Stimulated activated naive CD8-positive, alpha-beta T cell treated with anti-CD3 and anti-CD28 coated beads, Interleukin-15, Interleukin-2, amounts not matched to agents 100 ng/mL and 50 ng/mL, for 24 hours (primary cell): ENCODE results near the gene USP6NL.
"Not testable (repeated sequence)": the region's sequence is repeated elsewhere in the genome, so short reads cannot be mapped to it uniquely, and the experiment has no call there.

Experiments used
- H3K27ac Mint-ChIP-seq: one replicate; pipeline ENCODE4 v1.8.0; 2021; ENCODE audit warnings: mild to moderate bottlenecking, mixed read lengths
- H3K27me3 Mint-ChIP-seq: one replicate; pipeline ENCODE4 v1.8.0; 2021; ENCODE audit warnings: mixed read lengths
- H3K36me3 Mint-ChIP-seq: one replicate; pipeline ENCODE4 v1.8.0; 2021; ENCODE audit warnings: low read depth, mixed read lengths
- H3K4me1 Mint-ChIP-seq: one replicate; pipeline ENCODE4 v1.8.0; 2021; ENCODE audit warnings: low read depth, mixed read lengths
- H3K4me3 Mint-ChIP-seq: one replicate; pipeline ENCODE4 v1.8.0; 2021; ENCODE audit warnings: mild to moderate bottlenecking, mixed read lengths
- H3K9me3 Mint-ChIP-seq: one replicate; pipeline ENCODE4 v1.8.0; 2021; ENCODE audit warnings: mixed read lengths

Gene USP6NL

DNA sequence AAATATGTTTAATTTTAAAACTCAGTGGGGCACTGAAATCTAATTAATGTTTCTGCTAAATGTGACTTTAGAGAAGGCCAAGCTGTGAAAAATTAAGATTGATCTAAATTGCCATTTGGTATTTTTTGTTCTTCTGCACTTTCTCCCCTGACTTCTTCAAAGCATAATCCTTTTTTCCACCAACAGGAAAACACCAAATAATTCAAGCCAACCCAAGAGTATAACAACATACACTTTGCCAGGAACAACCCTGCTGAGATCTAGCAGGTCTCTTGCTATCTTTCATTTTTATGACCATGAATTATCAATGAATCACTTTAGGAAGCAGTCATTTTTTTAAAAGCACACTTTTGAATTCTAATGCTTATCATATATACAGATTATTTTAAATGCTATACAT is 100.1 kb downstream of the USP6NL start:
- no peak overlapping the region for H3K27ac Mint-ChIP-seq
- H3K4me3 Mint-ChIP-seq = no peak overlapping the region
- peaks cover 8% of the 10 kb centered on the region for H3K36me3 Mint-ChIP-seq

DNA sequence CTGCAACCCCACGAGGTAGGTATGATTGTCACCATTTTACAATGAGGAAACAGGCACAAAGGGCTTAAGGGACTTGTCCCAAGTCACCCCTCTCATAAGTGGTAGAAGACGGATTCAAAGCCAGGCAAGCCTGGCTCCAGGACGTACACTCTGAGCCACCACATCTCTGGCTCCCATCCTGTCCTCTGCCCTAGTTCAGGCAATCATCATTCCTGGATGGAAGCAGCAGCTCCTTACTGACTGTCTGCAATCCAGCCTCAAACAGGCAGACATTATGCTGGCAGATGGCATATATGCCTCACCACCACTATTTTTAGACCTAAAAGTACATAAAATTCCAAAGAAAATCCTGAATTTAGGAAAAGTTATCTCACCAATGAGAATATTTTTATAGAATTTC is 100.7 kb downstream of the USP6NL start:
- Mint-ChIP-seq H3K4me3 (no peak overlapping the region), H3K9me3 (no peaks in the 10 kb centered on the region), H3K27me3 (no peaks in the 10 kb centered on the region), H3K27ac (no peak overlapping the region), H3K36me3 (peaks cover 8% of the 10 kb centered on the region), H3K4me1 (peaks cover 9% of the 10 kb centered on the region)

More for the DNA sequence above, 100.1 kb downstream of the USP6NL start:
- Mint-ChIP-seq H3K27me3 (no peaks in the 10 kb centered on the region), H3K4me1 (peaks cover 9% of the 10 kb centered on the region), H3K9me3 (no peaks in the 10 kb centered on the region)

DNA sequence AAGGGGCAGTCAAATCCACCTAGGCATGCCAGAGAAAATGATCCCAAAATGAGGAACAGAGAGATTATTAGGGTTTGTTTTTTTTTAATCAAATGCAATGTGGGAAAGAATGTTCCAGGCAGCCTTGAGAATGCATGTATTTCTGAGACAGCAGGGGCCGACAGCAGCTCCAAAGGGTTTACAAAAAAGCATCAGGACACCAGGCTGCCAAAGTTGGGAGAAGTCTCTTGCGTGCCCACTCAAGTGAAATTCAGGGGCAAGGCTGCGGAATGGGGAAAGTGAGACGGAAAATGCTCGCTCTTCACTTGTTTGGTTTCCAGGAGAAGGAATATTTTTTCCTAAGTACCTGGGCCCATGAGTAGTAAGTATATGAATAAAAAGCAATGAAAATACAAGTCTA is 101.2 kb downstream of the USP6NL start:
- peaks cover 9% of the 10 kb centered on the region for H3K4me1 Mint-ChIP-seq
- H3K27ac Mint-ChIP-seq = no peak overlapping the region
- H3K36me3 Mint-ChIP-seq = peaks cover 8% of the 10 kb centered on the region

DNA sequence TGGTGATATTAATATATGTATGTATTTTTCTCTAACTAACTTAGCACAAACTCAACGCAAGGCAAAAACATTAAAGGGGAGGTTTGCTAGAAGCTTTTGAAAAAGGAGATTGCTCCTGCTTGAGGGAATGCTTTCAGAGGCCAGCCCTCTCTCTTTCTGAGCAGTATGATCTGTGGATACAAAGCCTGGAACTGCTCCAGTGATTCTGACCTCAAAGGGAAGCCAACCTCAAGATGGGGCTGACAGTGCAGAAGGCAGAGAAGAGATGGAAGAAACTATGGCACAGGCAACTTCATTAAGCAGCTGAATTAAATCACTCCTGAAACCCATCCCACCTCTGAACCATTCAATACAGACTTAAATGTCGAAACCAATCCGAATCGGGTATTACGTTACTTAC is 102.4 kb downstream of the USP6NL start:
- Mint-ChIP-seq H3K4me3 (no peak overlapping the region), H3K36me3 (peaks cover 8% of the 10 kb centered on the region), H3K9me3 (no peaks in the 10 kb centered on the region), H3K27ac (peak overlapping the region; percentile 22), H3K27me3 (no peaks in the 10 kb centered on the region), H3K4me1 (peaks cover 15% of the 10 kb centered on the region)

More for the DNA sequence above, 101.2 kb downstream of the USP6NL start:
- H3K9me3 Mint-ChIP-seq = no peaks in the 10 kb centered on the region
- H3K4me3 Mint-ChIP-seq = no peak overlapping the region
- no peaks in the 10 kb centered on the region for H3K27me3 Mint-ChIP-seq

DNA sequence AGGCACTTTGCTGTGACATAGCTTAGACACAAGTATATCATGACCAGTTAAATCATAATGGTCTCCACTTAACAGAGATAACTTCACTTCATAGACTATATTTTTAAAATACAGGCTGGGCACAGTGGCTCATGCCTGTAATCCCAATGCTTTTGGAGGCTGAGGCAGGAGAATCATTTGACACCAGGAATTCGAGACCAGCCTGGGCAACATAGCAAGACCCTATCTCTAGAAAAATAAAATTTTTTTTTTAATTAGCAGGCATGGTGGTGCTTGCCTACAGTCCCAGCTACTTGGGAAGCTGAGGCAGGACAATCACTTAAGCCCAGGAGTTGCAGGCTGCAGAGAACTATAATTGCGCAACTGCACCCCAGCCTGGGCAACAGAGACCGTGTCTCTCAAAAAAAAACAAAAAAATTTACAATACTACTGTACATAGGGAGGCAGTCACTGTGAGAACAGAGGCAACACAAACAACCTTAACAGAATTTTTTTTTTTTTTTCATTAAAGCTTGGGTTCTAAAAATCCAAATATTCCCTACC is 105.1 kb downstream of the USP6NL start:
- Mint-ChIP-seq H3K27ac (peak overlapping the region; percentile 61), H3K9me3 (no peaks in the 10 kb centered on the region), H3K36me3 (peaks cover 8% of the 10 kb centered on the region), H3K27me3 (no peaks in the 10 kb centered on the region), H3K4me3 (no peak overlapping the region), H3K4me1 (peaks cover 15% of the 10 kb centered on the region)

DNA sequence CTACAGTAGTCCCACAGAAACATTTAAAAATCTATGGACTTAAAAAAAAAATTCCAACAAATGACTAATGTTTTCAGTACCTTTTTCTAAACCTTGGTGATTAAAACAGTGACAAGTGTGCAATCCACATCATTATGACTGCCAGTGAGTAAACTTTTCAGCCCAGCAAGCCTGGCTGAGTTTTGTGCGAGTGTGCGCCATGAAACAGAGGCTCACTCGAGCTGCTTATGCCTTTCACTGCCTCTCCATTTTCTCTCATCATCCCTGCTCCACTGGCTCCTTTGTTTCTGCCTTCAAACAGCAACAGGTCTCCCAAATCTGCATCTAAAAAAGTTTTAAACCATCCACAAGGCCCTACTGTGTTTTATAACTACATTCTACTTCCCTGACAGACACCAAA is 105.8 kb downstream of the USP6NL start:
- Mint-ChIP-seq H3K27ac (peak overlapping the region; percentile 61), H3K36me3 (peaks cover 8% of the 10 kb centered on the region), H3K9me3 (no peaks in the 10 kb centered on the region), H3K27me3 (no peaks in the 10 kb centered on the region), H3K4me3 (no peak overlapping the region), H3K4me1 (peaks cover 15% of the 10 kb centered on the region)

DNA sequence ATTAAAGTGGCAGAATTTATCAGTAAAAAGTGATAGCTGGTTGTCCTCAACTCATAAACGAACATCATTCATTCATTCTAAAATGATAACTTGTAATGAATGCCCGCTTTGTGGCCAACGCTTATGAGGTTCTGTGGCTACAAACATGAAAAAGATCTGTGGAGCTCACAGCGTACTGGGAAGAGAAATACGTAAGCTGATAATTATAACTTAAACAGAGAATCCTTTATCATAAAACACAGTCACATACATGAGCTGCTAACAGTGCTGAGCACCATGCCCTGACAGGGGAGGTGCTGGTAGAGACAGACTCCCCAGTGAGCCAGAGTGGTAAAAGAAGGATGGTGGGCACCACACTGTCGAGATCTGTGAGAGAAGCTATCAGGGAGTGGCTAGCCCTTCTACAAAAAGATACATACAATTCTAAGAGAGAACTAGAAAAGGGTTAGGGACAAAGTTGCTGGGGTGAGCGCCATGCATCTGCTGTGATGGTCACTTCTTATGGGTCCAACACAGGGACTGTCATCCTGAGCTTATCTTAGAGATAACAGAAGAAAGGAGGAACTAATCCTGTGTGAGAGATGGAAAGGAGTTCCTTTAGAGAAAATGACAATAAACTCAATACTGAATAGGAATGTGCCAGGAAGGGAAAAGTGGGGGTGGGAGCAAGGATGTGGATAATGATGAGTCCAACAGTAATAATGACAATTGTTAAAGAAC is 106.7 kb downstream of the USP6NL start:
- H3K27me3 Mint-ChIP-seq = no peaks in the 10 kb centered on the region
- no peaks in the 10 kb centered on the region for H3K9me3 Mint-ChIP-seq
- H3K27ac Mint-ChIP-seq = peak overlapping the region; percentile 81
- no peak overlapping the region for H3K4me3 Mint-ChIP-seq
- H3K4me1 Mint-ChIP-seq = peaks cover 18% of the 10 kb centered on the region
- H3K36me3 Mint-ChIP-seq = peaks cover 8% of the 10 kb centered on the region

DNA sequence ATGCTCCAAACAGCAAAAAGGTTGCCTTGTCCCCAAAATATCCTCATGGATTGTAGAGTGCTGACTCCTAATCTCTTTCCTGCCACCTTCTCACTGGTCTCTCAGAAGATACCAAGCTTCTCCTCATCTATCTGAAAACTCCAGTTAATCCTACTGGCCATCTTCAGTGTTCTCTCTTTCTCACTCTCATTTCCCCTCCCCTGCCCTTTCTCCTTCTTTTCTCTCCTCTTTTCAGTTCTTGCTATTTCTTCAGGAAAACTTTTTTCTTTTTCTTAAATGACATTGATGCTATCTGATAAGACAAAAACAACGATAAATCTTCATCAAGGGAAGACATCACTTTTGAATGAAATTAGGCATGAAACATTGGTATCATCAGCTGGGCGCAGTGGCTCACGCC is 109.8 kb downstream of the USP6NL start:
- H3K9me3 Mint-ChIP-seq = no peaks in the 10 kb centered on the region
- H3K4me1 Mint-ChIP-seq = peaks cover 22% of the 10 kb centered on the region
- no peaks in the 10 kb centered on the region for H3K27me3 Mint-ChIP-seq
- H3K36me3 Mint-ChIP-seq = no peaks in the 10 kb centered on the region
- no peak overlapping the region for H3K4me3 Mint-ChIP-seq
- no peak overlapping the region for H3K27ac Mint-ChIP-seq

DNA sequence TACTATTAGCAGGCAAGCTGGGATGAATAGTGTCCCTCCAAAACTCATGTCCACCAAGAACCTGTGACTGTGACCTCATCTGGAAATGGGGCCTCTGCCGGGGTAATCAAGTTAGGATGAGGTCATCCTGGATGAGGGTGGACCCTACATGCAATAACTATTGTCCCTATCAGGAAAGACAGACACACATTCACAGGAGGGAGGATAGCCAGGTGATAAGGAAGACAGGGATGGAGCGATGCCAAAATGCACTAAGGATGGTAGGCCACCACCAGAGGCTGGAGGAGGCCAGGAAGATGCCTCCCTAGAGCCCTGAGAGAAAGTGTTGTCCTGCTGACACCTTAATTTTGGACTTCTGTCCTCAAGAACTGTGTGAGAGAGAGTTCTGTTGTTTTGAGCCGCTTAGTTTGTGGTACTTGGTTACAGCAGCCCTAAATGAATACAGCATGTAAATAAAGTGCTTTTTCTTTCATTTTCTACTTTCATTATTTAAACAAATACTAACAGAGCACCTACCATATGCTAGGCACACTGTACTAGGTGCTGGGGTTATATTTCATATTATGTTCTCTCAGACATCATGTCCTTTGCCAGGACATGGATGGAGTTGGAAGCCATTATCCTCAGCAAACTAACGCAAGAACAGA is 111.9 kb downstream of the USP6NL start:
- Mint-ChIP-seq H3K27ac (peak overlapping the region; percentile 27), H3K9me3 (no peaks in the 10 kb centered on the region), H3K36me3 (no peaks in the 10 kb centered on the region)

DNA sequence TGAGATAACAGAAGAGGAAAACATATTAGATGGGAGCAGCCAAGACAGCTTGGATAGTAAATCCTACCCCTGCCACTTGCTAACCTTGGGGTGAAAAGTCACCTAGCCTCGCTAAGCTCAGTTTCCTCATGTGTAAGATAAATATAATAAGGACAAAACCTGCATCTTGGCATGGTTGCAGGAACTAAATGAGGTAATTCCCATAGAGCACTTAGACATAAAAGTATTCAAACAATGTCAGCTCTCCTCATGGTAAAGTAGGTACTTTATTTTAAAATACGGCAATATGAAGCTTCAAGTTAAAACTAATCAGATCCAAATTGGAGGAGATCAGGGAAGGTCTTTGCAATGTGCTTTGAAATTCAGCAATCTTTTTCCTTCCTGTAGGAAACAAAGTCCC is 113.1 kb downstream of the USP6NL start:
- no peaks in the 10 kb centered on the region for H3K9me3 Mint-ChIP-seq

More for the DNA sequence above, 111.9 kb downstream of the USP6NL start:
- no peak overlapping the region for H3K4me3 Mint-ChIP-seq
- H3K27me3 Mint-ChIP-seq = no peaks in the 10 kb centered on the region
- H3K4me1 Mint-ChIP-seq = peaks cover 7% of the 10 kb centered on the region

DNA sequence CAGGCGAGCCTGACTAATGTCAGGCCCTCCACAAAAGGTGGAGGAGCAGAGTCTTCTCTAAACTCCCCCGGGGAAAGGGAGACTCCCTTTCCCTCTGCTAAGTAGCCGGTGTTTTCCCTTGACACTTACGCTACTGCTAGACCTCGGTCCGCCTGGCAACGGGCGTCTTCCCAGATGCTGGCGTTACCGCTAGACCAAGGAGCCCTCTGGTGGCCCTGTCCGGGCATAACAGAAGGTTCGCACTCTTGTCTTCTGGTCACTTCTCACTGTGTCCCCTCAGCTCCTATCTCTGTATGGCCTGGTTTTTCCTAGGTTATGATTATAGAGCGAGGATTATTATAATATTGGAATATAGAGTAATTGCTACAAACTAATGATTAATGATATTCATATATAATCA is 116.5 kb downstream of the USP6NL start:
- H3K36me3 Mint-ChIP-seq, H3K9me3 Mint-ChIP-seq, H3K27ac Mint-ChIP-seq, H3K4me3 Mint-ChIP-seq, H3K27me3 Mint-ChIP-seq, H3K4me1 Mint-ChIP-seq: not testable (repeated sequence)

More for the DNA sequence above, 113.1 kb downstream of the USP6NL start:
- H3K4me3 Mint-ChIP-seq = no peak overlapping the region
- no peaks in the 10 kb centered on the region for H3K36me3 Mint-ChIP-seq
- H3K4me1 Mint-ChIP-seq = peaks cover 7% of the 10 kb centered on the region
- no peak overlapping the region for H3K27ac Mint-ChIP-seq
- no peaks in the 10 kb centered on the region for H3K27me3 Mint-ChIP-seq

DNA sequence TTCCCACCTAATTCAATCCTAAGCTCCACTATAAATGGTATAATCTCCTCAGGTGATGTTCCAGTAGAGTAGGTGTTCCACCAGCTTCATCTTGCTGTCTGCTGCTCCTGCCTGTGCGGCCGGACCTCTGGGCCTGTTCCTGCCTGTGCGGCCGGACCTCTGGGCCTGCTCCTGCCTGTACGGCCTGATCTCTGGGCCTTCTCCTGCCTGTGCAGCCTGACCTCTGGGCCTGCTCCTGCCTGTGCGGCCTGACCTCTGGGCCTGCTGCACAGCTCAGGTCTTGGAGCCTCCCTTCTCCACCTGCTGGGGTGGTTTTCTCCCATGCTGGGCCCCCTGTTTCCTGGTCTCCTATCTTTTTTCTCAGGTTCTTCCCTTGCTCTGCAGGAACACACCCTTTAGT is 117.8 kb downstream of the USP6NL start:
- no peaks in the 10 kb centered on the region for H3K27me3 Mint-ChIP-seq
- H3K4me1 Mint-ChIP-seq = no peaks in the 10 kb centered on the region
- H3K9me3 Mint-ChIP-seq = no peaks in the 10 kb centered on the region
- H3K4me3 Mint-ChIP-seq = no peak overlapping the region
- no peak overlapping the region for H3K27ac Mint-ChIP-seq
- H3K36me3 Mint-ChIP-seq = peaks cover 7% of the 10 kb centered on the region

DNA sequence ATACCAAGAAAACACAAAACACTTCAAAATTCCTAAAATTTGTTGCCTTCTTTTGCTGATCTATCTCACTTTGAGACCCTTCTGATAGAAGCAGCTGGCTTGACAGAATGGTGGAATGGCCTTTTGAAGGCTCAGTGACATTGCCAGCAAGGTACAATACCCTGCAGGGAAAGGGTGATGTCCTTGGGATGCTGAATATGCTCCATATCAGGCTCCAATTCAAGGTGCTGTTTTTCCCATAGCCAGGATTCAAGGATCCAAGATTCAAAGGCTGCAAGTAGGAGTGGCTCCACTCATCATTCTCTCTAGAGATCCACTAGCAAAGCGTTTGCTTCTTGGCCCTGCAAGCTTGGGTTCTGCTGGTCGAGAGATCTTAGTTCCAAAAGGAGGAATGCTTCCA is 120.4 kb downstream of the USP6NL start:
- Mint-ChIP-seq H3K27me3 (no peaks in the 10 kb centered on the region), H3K4me3 (no peak overlapping the region), H3K27ac (no peak overlapping the region), H3K36me3 (peaks cover 7% of the 10 kb centered on the region), H3K9me3 (no peaks in the 10 kb centered on the region), H3K4me1 (no peaks in the 10 kb centered on the region)

DNA sequence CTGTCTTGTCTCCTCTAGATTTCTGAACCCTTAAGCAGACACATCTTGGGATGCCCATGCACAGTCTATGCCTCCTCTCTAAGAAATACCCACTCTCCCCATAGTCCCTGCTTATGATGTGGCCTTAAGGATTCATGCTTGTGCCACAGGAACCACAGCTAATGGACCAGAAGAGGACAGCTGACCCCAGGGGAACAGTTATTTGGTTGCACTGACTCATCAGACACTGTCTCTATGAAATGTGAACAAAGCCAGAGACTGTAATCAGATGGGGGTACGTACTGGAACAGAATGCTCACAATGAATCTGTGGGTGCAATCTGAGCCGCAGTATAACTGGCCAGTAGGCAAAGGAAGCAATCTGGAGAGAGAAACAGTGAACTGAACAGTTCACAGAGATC is 121.9 kb downstream of the USP6NL start:
- Mint-ChIP-seq H3K27ac (no peak overlapping the region), H3K9me3 (no peaks in the 10 kb centered on the region), H3K4me3 (no peak overlapping the region), H3K27me3 (no peaks in the 10 kb centered on the region), H3K4me1 (no peaks in the 10 kb centered on the region), H3K36me3 (peaks cover 7% of the 10 kb centered on the region)

DNA sequence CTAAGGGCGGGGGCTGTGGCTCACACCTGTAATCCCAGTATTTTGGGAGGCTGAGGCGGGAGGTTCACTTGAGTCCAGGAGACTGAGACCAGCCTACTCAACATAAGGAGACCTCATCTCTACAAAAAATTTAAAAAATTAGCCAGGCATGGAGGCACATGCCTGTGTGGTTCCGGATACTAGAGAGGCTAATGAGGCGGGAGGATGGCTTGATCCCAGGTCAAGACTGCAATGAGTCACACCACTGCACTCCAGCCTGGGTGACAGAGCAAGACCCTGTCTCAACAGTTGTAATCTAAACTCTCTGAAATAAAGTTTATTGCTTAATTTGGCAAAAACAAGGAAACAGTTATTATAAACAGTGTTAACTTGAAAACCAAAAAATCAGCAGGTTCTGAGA is 123.3 kb downstream of the USP6NL start:
- Mint-ChIP-seq H3K9me3 (no peaks in the 10 kb centered on the region), H3K4me1 (no peaks in the 10 kb centered on the region), H3K4me3 (no peak overlapping the region), H3K36me3 (peaks cover 7% of the 10 kb centered on the region), H3K27ac (no peak overlapping the region), H3K27me3 (no peaks in the 10 kb centered on the region)
